Activated B cell treated with CpG ODN at 0.5 μM for 24 hours (primary cell): Measurements from ENCODE around the gene CD276. TPM values are rescaled to one million over a fixed set of nuclear protein-coding genes. Genes with fewer than 3 reads are reported as not detected.

ENCODE experiments used
- ATAC-seq: fragments of 200-7000 bp; cut with Tn5 transposase; one replicate; pipeline ENCODE4 v1.10.0; 2021; ENCODE audit warnings: low read depth, mild to moderate bottlenecking, moderate library complexity
- CTCF ChIA-PET: fragments of 350-600 bp; sonication (Branson Sonifier 250); formaldehyde crosslinking; loops from one replicate; lab custom pipeline; 2021; ENCODE audit warnings: antibody characterized with exemption; lab: Charles Lee
- POLR2A ChIA-PET: fragments of 350-600 bp; sonication (Branson Sonifier 250); formaldehyde crosslinking; loops from one replicate; lab custom pipeline; 2021; ENCODE audit warnings: antibody characterized with exemption; lab: Charles Lee
- DNase-seq: peaks from one replicate; pipeline ENCODE4 v3.0.0; 2022
- H3K27ac Mint-ChIP-seq: one replicate; pipeline ENCODE4 v1.8.0; 2020; ENCODE audit warnings: mixed read lengths
- H3K27me3 Mint-ChIP-seq: one replicate; pipeline ENCODE4 v1.8.0; 2021; ENCODE audit warnings: mixed read lengths
- H3K36me3 Mint-ChIP-seq: one replicate; pipeline ENCODE4 v1.8.0; 2021; ENCODE audit warnings: low read depth, mixed read lengths
- H3K4me1 Mint-ChIP-seq: one replicate; pipeline ENCODE4 v1.8.0; 2021; ENCODE audit warnings: mixed read lengths
- H3K4me3 Mint-ChIP-seq: one replicate; pipeline ENCODE4 v1.8.0; 2020; ENCODE audit warnings: mild to moderate bottlenecking, mixed read lengths
- H3K9me3 Mint-ChIP-seq: one replicate; pipeline ENCODE4 v1.8.0; 2020; ENCODE audit warnings: mixed read lengths
- CTCF ChIP-seq: fragments of 200-600 bp; IDR thresholded peaks from one replicate; pipeline ENCODE4 v1.8.0; 2022; ENCODE audit warnings: antibody characterized with exemption, mild to moderate bottlenecking
- intact Hi-C: fragments of 100-400 bp; cut with micrococcal nuclease; formaldehyde crosslinking; loops from one replicate; pipeline ENCODE4 v1.15.1; 2024
- total RNA-seq: library from RNA; stranded (reverse); gene quantifications from 2 replicates; pipeline ENCODE4 v1.2.3, GENCODE V29; 2022

Gene CD276
- total RNA-seq, 1 donor from 2014 or later: 0.38 TPM

- CTCF ChIA-PET: no interaction called here
- ATAC-seq: no peak
- TF ChIP-seq CTCF: no peak
These were observed 66.3 kb downstream of the CD276 start for GRCh38 chr15:73750438-73750837.

GRCh38 chr15:73750951-73751350, 66.8 kb downstream of the CD276 start:
- Mint-ChIP-seq H3K36me3 (no peaks in the 10 kb centered on the region), H3K27ac (no peak overlapping the region), H3K4me3 (no peak overlapping the region), H3K27me3 (peaks cover 39% of the 10 kb centered on the region), H3K9me3 (no peaks in the 10 kb centered on the region), H3K4me1 (peaks cover 2% of the 10 kb centered on the region)
- no peak for DNase-seq
- POLR2A ChIA-PET: no interaction called here
- TF ChIP-seq CTCF: no peak
- CTCF ChIA-PET: no interaction called here
- ATAC-seq: no peak
- intact Hi-C loops: no loop called here

More at GRCh38 chr15:73750438-73750837, 66.3 kb downstream of the CD276 start:
- no peak overlapping the region for H3K4me3 Mint-ChIP-seq
- H3K27me3 Mint-ChIP-seq: peaks cover 35% of the 10 kb centered on the region
- no peak for DNase-seq
- H3K27ac Mint-ChIP-seq: no peak overlapping the region
- peaks cover 2% of the 10 kb centered on the region for H3K4me1 Mint-ChIP-seq
- POLR2A ChIA-PET: no interaction called here
- H3K36me3 Mint-ChIP-seq: no peaks in the 10 kb centered on the region
- H3K9me3 Mint-ChIP-seq: no peaks in the 10 kb centered on the region
- intact Hi-C loops: no loop called here

DNA sequence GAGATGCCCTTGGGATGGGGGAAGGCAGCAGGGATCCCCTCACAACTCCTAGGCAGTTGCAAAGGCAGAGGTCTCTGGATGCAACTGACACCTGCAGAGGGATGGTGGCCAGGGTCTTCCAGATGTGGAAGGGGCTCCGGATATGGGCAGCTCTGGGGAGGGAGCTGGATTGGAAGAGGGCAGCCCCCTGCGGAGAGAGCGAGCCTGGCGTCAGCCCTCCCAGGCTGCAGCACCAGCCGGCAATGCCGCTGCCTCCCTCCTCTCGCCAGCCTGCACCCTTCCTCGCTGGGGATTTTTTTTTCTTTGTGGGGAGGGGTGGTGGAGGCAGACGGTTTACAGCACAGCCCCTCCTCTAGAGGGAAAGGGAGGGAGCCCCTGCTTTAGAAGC, 67.3 kb downstream of the CD276 start:
- ChIA-PET POLR2A (no interaction called here), CTCF (no interaction called here)
- H3K4me3 Mint-ChIP-seq: no peak overlapping the region
- no peaks in the 10 kb centered on the region for H3K9me3 Mint-ChIP-seq
- ATAC-seq (no peak), DNase-seq (no peak)
- no peaks in the 10 kb centered on the region for H3K36me3 Mint-ChIP-seq
- H3K27ac Mint-ChIP-seq: no peak overlapping the region
- peaks cover 2% of the 10 kb centered on the region for H3K4me1 Mint-ChIP-seq
- no peak for TF ChIP-seq CTCF
- intact Hi-C loops: no loop called here
- H3K27me3 Mint-ChIP-seq: peaks cover 42% of the 10 kb centered on the region

- no peak overlapping the region for H3K27ac Mint-ChIP-seq
- H3K36me3 Mint-ChIP-seq: no peaks in the 10 kb centered on the region
- POLR2A ChIA-PET: no interaction called here
- DNase-seq (no peak), ATAC-seq (no peak)
- no peak for TF ChIP-seq CTCF
- peaks cover 2% of the 10 kb centered on the region for H3K4me1 Mint-ChIP-seq
- CTCF ChIA-PET: no interaction called here
- no peak overlapping the region for H3K4me3 Mint-ChIP-seq
- H3K27me3 Mint-ChIP-seq: peaks cover 39% of the 10 kb centered on the region
- intact Hi-C loops: no loop called here
- no peaks in the 10 kb centered on the region for H3K9me3 Mint-ChIP-seq
These were observed 68.0 kb downstream of the CD276 start for GRCh38 chr15:73751899-73752805.

DNA sequence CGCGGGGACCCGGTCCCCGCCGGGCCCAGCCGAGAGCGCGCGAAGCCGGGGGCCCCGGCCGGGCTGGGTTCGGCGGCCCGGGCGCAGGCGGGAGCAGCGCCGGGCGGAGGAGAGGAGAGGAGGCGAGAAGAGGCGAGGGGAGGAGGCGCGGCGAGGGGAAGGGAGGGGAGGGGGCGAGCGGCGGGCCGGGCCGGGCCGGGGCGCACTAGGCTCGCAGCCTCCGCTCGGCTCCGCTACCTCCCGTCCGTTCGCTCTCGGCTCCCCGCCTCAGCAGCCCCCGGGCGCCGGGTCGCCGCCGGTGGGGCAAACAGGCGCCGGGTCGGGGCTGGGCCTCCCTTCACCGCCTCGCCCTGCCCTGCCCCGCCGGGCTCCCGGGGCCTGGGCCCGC, 68.6 kb downstream of the CD276 start:
- Mint-ChIP-seq H3K27me3 (peaks cover 40% of the 10 kb centered on the region), H3K27ac (no peak overlapping the region), H3K36me3 (no peaks in the 10 kb centered on the region), H3K4me3 (no peak overlapping the region), H3K9me3 (no peaks in the 10 kb centered on the region), H3K4me1 (peaks cover 2% of the 10 kb centered on the region)
- no peak for ATAC-seq
- ChIA-PET POLR2A (no interaction called here), CTCF (no interaction called here)
- intact Hi-C loops: no loop called here
- DNase-seq: no peak
- TF ChIP-seq CTCF: no peak
